Keratinocyte (primary cell): ENCODE results near the gene MICALL1. TPM values are rescaled to one million over a fixed set of nuclear protein-coding genes. Genes with fewer than 3 reads are reported as not detected.

Experiments used
- DNase-seq: peaks from one replicate; pipeline ENCODE4 v3.0.0-alpha.2; 2011; ENCODE audit warnings: low read depth, missing footprints, low spot score
- FAIRE-seq: peaks from 2 replicates; lab custom pipeline; 2011; peaks lifted over from hg19 to GRCh38; lab: Jason Lieb, UNC
- H2AFZ ChIP-seq: 2 replicates; pipeline ENCODE4 v1.6.0; 2012; ENCODE audit warnings: low read length, control low read depth, inconsistent platforms; ENCODE audit not compliant: control insufficient read depth
- H3K27ac ChIP-seq: 2 replicates; pipeline ENCODE4 v1.5.1; 2011; ENCODE audit warnings: low read length; ENCODE audit not compliant: control insufficient read depth, insufficient read depth
- H3K27me3 ChIP-seq: 3 replicates; pipeline ENCODE4 v1.6.0; 2011; ENCODE audit warnings: low read length; ENCODE audit not compliant: control insufficient read depth, insufficient read depth; ENCODE audit errors: extremely low read depth
- H3K36me3 ChIP-seq, 2 experiments: 2 replicates in 1 of 2; 3 replicates in 1 of 2; pipeline ENCODE4 v1.5.1; 2011; ENCODE audit warnings: low read length in 2 of 2, mild to moderate bottlenecking in 1 of 2; ENCODE audit not compliant: control insufficient read depth in 2 of 2, insufficient read depth in 2 of 2; ENCODE audit errors: extremely low read depth in 1 of 2
- H3K4me1 ChIP-seq: 3 replicates; pipeline ENCODE4 v1.5.1; 2011; ENCODE audit warnings: low read length; ENCODE audit not compliant: control insufficient read depth, insufficient read depth; ENCODE audit errors: extremely low read depth
- H3K4me2 ChIP-seq: 3 replicates; pipeline ENCODE4 v1.6.0; 2011; ENCODE audit warnings: low read depth, low read length; ENCODE audit not compliant: control insufficient read depth, insufficient read depth; ENCODE audit errors: extremely low read depth
- H3K4me3 ChIP-seq, 3 experiments: fragments of 200-600 bp in 1 of 3; sonication (generic) in 1 of 3; 2 replicates in 2 of 3; 3 replicates in 1 of 3; pipeline ENCODE4 v1.5.1; 2011 to 2016; ENCODE audit warnings: low read length in 3 of 3, mild to moderate bottlenecking in 3 of 3, control low read depth in 2 of 3, inconsistent platforms in 1 of 3, low read depth in 1 of 3, mixed read lengths in 1 of 3, mixed run types in 1 of 3, moderate library complexity in 1 of 3; ENCODE audit not compliant: control insufficient read depth in 2 of 3, insufficient read depth in 2 of 3; ENCODE audit errors: extremely low read depth in 1 of 3
- H3K79me2 ChIP-seq: 2 replicates; pipeline ENCODE4 v1.6.0; 2012; ENCODE audit warnings: low read length; ENCODE audit not compliant: control insufficient read depth, insufficient read depth
- H3K9ac ChIP-seq: 3 replicates; pipeline ENCODE4 v1.6.0; 2011; ENCODE audit warnings: low read length; ENCODE audit not compliant: control insufficient read depth, insufficient read depth; ENCODE audit errors: extremely low read depth
- H3K9me1 ChIP-seq: 3 replicates; pipeline ENCODE4 v1.6.0; 2011; ENCODE audit warnings: low read length; ENCODE audit not compliant: control insufficient read depth, insufficient read depth; ENCODE audit errors: extremely low read depth
- H3K9me3 ChIP-seq: 2 replicates; pipeline ENCODE4 v1.5.1; 2012; ENCODE audit warnings: low read depth, low read length; ENCODE audit not compliant: control insufficient read depth
- H4K20me1 ChIP-seq: 3 replicates; pipeline ENCODE4 v1.6.0; 2011; ENCODE audit warnings: low read length; ENCODE audit not compliant: control insufficient read depth, insufficient read depth; ENCODE audit errors: extremely low read depth
- EZH2 ChIP-seq: IDR thresholded peaks from one replicate; pipeline ENCODE4 v1.6.1; 2012; ENCODE audit warnings: inconsistent platforms, mild to moderate bottlenecking, low read length, moderate library complexity
- dilution Hi-C: fragments of 300-500 bp; cut with MboI; formaldehyde crosslinking; loops from one replicate; pipeline ENCODE4 v1.7.0; 2020; ENCODE audit warnings: low sequenced_read_pairs; ENCODE audit not compliant: extremely low pct_ligation_motif_present
- polyA plus RNA-seq, 5 experiments: library from polyadenylated mRNA; depleted of rRNA in 3 of 5; stranded (reverse) in 3 of 5; stranded (forward) in 1 of 5; unstranded in 1 of 5; fragments of >200 nt; gene quantifications; 1 replicate in 1 of 5; 2 replicates in 3 of 5; 3 replicates in 1 of 5; pipeline versions ENCODE4 v1.2.1 to v1.2.3, GENCODE V29; 2011 to 2012; ENCODE audit warnings: missing spikeins in 2 of 5, low read depth in 1 of 5, low replicate concordance in 1 of 5
- TF ChIP-seq, protein P1 (sequence below), 3 experiments: IDR thresholded peaks in 1 of 3; conservative IDR thresholded peaks in 1 of 3; optimal IDR thresholded peaks in 1 of 3; 2 replicates in 2 of 3; 3 replicates in 1 of 3; pipeline versions ENCODE3 to v1.5.1; 2011; ENCODE audit warnings: low read length in 3 of 3, mild to moderate bottlenecking in 3 of 3, moderate library complexity in 2 of 3, control low read depth in 1 of 3, inconsistent platforms in 1 of 3; ENCODE audit not compliant: insufficient read depth in 2 of 3; ENCODE audit errors: extremely low read depth in 1 of 3

The MICALL1 gene
- polyA plus RNA-seq, 1 donor (not counting 4 experiments of a cell fraction or from before 2014, with no cell fraction given), result 42.8 TPM

DNA sequence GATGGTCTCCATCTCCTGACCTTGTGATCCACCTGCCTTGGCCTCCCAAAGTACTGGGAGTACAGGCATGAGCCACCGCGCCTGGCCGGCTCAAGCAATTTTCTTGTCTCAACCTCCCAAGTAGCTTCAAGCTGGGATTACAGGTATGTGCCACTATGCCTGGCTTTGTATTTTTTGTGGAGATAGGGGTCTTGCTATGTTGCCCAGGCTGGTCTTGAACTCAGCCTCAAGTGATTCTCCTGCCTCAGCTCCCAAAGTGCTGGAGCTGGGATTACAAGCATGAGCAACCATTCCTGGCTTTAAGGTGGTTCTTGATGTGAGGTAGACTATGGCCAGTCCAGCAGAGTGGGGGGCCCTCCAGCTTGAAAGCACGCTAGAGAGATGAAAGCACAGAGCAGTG is 55.0 kb downstream of the MICALL1 start:
- H3K4me3 ChIP-seq, result no peak overlapping the region
- no peak for TF ChIP-seq EZH2
- TF ChIP-seq, protein P1, sequence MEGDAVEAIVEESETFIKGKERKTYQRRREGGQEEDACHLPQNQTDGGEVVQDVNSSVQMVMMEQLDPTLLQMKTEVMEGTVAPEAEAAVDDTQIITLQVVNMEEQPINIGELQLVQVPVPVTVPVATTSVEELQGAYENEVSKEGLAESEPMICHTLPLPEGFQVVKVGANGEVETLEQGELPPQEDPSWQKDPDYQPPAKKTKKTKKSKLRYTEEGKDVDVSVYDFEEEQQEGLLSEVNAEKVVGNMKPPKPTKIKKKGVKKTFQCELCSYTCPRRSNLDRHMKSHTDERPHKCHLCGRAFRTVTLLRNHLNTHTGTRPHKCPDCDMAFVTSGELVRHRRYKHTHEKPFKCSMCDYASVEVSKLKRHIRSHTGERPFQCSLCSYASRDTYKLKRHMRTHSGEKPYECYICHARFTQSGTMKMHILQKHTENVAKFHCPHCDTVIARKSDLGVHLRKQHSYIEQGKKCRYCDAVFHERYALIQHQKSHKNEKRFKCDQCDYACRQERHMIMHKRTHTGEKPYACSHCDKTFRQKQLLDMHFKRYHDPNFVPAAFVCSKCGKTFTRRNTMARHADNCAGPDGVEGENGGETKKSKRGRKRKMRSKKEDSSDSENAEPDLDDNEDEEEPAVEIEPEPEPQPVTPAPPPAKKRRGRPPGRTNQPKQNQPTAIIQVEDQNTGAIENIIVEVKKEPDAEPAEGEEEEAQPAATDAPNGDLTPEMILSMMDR (optimal IDR thresholded peaks at IDR 0.05 in 1 of 3, IDR thresholded peaks at IDR 0.05 in 1 of 3, conservative IDR thresholded peaks at IDR 0.05 in 1 of 3; ENCODE audit: extremely low read depth in 1 of 3, insufficient read depth in 2 of 3, low read length in 3 of 3), result no peak
- no peaks in the 10 kb centered on the region for H3K4me1 ChIP-seq
- H2AFZ ChIP-seq, result no peak overlapping the region
- dilution Hi-C loops, result no loop called here
- peaks cover 35 to 49% of the 10 kb centered on the region in 2 experiments for H3K36me3 ChIP-seq
- FAIRE-seq (no peak), DNase-seq (no peak)
- H3K9me1 ChIP-seq, result no peaks in the 10 kb centered on the region
- no peaks in the 10 kb centered on the region for H3K79me2 ChIP-seq
- no peaks in the 10 kb centered on the region for H3K27me3 ChIP-seq
- H4K20me1 ChIP-seq, result no peaks in the 10 kb centered on the region
- no peak overlapping the region for H3K4me2 ChIP-seq
- no peak overlapping the region for H3K9ac ChIP-seq
- no peaks in the 10 kb centered on the region for H3K9me3 ChIP-seq
- H3K27ac ChIP-seq, result no peak overlapping the region

DNA sequence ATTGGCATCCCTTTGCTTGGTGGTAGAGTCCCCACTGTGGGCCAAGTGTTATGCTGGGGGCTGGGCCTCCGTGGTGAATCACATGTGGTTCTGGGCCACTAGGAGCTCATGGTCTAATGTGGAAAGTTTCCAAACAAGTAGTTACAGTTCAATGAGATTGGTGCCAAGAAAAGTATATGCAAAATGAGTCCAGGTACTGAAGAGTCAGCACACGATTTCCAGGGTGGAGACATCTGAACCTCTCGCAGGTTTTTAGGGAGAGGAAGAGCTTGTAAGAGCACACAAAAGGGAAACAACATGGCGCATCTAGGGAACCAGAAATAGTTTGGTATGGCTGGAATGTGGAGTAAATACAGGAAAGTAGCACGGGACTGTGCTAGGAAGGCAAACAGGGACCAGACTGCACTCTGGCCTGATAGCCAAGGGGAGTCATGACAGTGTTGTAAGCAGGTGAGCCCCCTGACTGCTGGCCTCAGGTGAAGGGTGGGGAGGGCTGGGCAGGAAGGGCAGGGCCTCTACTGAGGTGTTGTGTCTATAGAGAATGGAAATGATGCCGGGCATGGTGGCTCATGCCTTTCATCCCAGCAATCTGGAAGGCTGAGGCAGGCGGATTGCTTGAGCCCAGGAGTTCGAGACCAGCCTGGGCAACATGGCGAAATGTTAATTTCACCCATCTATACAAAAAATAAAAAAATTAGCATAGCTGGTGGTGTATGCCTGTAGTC is 60.0 kb downstream of the MICALL1 start:
- no peak overlapping the region for H3K4me3 ChIP-seq
- peaks cover 34 to 40% of the 10 kb centered on the region in 2 experiments for H3K36me3 ChIP-seq
- no peaks in the 10 kb centered on the region for H4K20me1 ChIP-seq
- H2AFZ ChIP-seq, result no peak overlapping the region
- TF ChIP-seq, protein P1 (optimal IDR thresholded peaks at IDR 0.05 in 1 of 3, IDR thresholded peaks at IDR 0.05 in 1 of 3, conservative IDR thresholded peaks at IDR 0.05 in 1 of 3; ENCODE audit: extremely low read depth in 1 of 3, insufficient read depth in 2 of 3, low read length in 3 of 3), result no peak
- TF ChIP-seq EZH2, result no peak
- H3K4me1 ChIP-seq, result no peaks in the 10 kb centered on the region
- no peak overlapping the region for H3K9ac ChIP-seq
- no peaks in the 10 kb centered on the region for H3K27me3 ChIP-seq
- H3K27ac ChIP-seq, result no peak overlapping the region
- dilution Hi-C loops, result no loop called here
- no peaks in the 10 kb centered on the region for H3K79me2 ChIP-seq
- DNase-seq (no peak), FAIRE-seq (no peak)
- H3K9me1 ChIP-seq, result no peaks in the 10 kb centered on the region
- H3K4me2 ChIP-seq, result no peak overlapping the region
- no peaks in the 10 kb centered on the region for H3K9me3 ChIP-seq
